Thyroid gland (tissue), 4 donors: ENCODE results near the gene WFDC2.

Source experiments
- CTCF ChIP-seq, 6 experiments: fragments of 200-600 bp in 3 of 6; fragments of 450-650 bp in 3 of 6; sonication (generic) in 3 of 6; IDR thresholded peaks; one replicate each; pipeline ENCODE4 v1.5.1; 2016 to 2019; ENCODE audit warnings: antibody characterized with exemption in 6 of 6, mild to moderate bottlenecking in 2 of 6, inconsistent platforms in 1 of 6, moderate library complexity in 1 of 6
- POLR2A ChIP-seq, 2 donors: fragments of 450-650 bp; IDR thresholded peaks; one replicate each; pipeline ENCODE4 v1.6.1; 2017; ENCODE audit warnings: antibody characterized with exemption in 2 of 2, mild to moderate bottlenecking in 2 of 2, moderate library complexity in 1 of 2

- TF ChIP-seq CTCF (IDR thresholded peaks at IDR 0.05) (no peak), POLR2A (IDR thresholded peaks at IDR 0.05) (no peak)
These were observed 40.8 kb downstream of the WFDC2 start for GRCh38 chr20:45510242-45510862.
